ENCODE measurements around the gene RALGDS.

The RALGDS gene

DNA sequence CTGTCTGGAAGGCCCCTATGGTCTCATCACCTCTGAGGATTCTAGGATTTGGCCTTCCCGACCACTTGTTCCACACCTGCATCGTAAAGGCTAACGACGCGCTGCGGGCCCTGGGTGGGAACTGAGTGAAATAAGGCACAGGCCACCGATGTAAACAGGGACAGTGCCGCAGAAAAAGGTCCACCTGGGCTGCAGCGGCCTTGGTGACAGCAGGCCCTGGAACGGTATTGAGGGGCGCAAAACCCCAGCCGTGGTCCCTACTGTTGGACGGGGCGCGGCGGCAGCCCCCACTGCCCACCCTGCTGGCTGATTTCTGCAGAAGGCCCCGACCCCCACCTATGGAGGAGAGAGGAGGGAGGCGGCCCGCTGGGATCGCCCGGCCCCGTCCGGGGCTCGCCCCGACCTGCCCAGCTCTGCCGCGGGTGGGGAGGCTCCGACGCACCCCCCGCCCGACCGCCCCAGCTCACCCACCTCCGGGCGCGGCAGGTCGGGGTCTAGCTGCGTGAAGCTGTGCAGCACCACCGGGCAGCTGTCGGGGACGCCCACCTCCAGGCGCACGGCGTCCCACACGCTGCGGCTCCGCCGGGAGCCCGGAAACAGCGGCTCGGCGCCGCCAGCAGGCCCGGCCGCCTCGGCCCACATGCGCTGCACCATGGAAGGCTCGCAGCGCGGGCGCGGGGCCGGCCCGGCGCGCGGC lies 391 bp downstream of the RALGDS start:
- no peak for DNase-seq (ENCODE audit: low spot score)
- no peak for FAIRE-seq

DNA sequence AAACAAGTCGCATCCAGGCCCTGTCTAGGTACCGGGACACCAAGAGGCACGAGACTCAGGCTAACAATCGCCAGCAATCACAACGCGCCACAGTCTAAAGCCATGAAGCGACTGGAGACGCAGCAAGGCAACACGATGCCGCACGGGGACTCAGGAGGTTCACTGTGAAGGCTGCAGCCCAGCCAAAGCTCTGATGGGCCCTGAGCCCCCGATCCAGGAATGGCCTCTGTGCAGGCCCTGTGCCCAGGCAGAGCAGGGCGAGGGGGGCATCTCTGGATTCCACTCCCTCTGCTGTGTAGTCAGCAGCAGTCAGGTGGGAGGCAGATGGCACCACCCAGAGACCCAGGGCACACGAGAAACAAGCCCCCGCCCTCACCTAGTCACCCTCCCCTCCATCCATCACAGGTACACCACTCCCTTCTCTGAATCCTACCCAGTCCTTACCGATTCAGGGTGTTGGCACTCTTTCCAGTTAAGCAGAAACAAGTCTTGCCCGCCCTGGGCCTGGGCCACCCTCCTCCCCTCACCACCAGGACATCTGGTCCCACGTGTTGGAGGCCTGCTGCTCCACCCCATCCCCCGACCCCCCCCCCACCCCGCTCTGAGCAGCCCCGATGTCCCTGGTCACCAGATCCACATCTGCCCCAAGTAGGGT lies 1.1 kb downstream of the RALGDS start:
- peak; percentile 30 for DNase-seq (ENCODE audit: low spot score)

DNA sequence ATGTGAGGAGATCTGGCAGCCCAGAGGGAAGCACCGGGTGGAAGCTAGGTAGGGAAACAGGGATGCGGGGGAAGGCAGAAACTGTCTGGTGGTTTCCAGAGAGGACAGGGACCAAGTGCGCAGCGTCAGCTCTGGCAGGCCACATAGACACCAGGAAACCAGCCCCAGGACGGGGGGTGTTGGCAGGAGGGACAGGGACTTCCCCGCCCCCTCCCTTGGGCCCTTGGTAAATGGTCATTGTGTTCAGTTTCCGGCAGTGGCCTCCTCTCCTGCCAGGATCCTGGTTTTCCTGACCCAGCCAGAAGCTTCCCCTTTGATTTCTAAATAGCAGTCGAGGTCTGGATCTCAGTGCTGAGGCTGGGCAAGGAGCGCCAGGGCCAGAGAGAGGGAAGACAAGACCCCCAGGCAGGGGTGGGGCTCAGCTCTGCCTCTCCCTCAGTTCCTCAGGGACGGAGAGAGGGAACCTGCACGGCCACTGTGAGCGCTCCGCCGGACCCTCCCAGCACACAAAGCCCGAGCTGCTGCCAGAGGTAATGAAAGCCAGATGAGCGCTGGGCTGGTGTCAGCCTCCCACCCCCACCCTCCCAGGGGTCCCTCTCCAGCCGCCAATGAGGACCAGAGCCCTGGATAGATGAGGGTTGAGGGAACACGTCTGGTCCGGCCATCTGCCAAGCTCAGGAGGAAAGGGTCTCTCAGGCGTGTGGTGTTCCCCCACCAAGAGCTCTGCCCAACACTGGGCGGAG lies 1.8 kb downstream of the RALGDS start:
- DNase-seq (ENCODE audit: low spot score) (no peak), FAIRE-seq (no peak)

More for the DNA sequence above, 1.1 kb downstream of the RALGDS start:
- no peak for FAIRE-seq

DNA sequence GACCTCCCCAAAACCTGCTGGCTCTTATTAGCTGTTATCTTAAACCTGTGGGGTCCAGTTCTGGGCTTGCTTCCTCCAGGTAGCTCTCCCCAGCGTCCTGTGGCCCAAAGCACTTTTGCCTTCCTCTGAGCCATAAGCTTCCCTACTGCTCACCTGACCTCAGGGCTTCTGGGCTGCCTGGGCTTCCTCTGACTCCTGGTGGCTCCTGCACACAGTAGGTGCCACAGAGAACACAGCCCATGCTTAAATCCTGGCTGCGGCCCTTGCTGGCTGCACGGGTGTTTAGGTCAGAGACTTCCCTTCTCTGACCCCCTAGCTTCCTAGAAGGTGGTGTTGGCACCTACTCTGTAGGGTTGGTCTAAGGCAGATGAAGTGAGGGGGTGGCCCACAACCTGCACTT lies 2.5 kb downstream of the RALGDS start:
- FAIRE-seq (no peak), DNase-seq (ENCODE audit: low spot score) (no peak)

DNA sequence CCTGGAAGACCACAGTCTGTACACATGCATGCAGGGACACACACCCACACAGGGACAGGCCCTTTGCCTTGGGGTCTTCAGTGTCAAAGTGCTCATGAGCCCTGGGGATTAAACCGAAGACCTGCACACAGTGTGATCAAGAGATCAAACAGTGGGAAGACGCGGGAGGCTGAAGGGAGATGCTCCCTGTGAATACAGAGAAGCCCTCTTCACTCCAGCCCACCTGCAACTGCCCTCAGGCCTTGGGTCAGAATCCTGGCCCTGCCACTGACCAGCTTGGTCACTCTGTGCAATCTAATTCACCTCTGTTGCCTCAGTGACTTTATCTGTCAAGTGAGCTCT lies 2.9 kb downstream of the RALGDS start:
- no peak for DNase-seq (ENCODE audit: low spot score)
- no peak for FAIRE-seq

DNA sequence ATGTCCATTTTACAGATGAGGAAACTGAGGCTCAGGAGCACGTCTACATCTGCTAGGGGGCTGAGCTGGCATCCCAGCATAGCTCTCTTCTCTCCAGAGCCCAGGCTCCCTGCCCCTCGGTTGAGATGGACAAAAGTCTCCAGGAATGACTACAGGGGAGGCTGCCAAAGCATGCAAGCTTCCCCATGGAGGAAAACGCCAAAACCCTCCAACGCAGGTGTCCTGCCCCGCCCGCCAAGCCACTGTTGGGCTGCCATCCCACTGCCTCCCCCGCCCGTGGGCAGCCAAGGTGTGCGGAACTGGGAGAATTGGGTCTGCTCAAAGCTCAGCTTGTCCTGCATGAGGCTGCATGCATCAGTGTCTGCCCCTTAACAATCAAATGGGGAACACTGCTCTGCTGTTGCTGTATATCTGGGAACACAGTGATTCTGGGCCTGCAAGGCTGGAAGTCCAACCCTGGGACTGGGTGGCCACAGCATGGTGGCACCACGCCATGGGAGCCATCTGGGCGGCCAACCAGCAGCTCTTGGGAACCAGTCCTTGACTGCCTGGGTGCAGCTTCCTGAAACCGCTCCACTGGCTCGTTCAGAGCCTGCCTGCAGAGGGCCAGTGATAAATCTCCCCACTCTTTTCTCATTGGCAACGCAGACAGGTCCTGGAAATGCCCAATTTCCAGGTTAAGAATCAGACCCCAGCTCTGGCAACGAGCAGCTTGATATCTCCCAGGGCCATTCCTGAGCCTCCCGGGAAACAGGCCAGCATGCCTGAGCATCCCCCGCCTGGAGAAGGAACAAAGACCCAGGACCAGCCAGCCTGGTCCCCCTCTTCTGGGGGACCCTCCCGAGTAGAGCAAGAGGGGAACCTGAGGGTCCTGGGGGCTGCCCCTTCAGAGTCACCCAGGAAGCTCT lies 3.5 kb downstream of the RALGDS start:
- DNase-seq (ENCODE audit: low spot score) (no peak), FAIRE-seq (no peak)

DNA sequence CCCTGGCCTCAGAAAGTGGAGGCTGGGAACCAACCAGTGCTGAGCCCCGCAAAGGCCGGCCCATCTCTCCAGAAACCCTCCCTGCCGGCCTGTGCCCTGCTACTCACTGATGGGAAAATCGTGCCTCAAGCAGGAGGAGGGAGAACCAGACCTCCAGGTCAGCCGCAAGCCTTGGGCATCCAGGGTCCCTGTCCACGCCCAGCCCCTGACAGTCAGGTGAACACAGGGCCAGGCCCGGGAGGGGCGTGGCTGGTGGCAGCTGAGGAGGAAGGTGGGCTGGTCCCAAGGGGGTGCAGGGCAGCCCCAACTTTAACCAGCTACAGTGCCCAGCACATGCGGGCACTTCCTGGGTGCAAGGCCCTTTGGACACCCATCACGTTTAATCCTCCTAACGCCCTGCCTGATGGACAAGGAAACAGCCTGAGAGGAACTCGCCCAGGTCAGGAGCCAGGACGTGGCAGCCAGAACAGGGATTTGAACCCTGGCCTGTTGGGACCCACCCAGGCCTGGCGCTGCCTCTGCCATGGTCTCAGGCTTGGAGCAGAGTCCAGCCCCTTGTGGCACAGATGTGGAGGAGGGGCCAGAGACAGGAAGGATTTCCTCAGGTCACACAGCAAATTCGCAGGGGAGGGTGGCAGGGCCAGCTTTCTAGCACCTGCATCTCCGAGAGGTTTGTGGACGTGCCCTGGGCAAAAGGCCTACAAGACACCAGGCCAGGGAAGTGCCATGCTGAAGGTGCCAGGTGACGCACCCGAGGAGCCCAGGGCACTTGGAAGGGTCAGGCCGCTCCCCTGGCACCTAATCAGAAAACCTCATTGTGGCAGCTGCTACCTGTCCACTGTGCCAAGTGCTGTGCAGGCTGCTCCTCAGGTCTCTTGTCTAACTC lies 4.5 kb downstream of the RALGDS start:
- DNase-seq (ENCODE audit: low spot score) = no peak
- no peak for FAIRE-seq

DNA sequence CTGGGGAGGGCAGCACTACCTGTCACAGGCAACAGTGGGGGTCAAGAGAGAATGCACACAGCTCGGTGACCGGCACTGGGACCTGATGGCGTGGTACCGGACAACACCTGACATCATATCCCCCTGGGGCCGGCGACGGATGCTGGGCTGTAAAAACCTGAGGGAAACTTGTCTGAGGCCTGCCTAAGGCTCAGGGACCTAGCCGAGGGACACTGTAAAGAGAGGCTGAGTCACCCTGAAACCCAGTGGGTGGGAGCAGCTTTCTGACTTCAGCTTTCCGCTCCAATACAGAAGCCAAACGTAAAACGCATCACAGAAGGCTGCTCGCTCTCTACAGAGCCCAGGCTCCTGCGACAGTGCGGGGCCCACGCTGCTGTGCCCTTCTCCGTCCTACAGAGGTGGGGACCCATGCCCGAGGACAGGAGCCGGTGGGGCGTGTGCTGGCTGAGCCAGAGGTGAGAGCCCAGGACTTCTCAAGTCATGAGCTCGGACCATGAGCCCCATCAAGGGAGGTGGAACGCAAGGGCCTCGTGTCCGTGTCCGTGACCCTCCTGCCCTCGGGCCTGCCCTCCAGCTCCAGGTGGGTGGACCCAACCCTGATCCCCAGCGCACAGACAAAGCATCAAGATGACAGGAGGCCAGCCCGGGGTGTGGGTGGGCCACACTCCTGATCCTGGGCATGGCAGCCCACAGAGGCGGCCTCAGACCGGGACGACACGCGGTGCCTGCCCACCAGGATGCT lies 5.3 kb downstream of the RALGDS start:
- DNase-seq (ENCODE audit: low spot score) = no peak
- FAIRE-seq = no peak

DNA sequence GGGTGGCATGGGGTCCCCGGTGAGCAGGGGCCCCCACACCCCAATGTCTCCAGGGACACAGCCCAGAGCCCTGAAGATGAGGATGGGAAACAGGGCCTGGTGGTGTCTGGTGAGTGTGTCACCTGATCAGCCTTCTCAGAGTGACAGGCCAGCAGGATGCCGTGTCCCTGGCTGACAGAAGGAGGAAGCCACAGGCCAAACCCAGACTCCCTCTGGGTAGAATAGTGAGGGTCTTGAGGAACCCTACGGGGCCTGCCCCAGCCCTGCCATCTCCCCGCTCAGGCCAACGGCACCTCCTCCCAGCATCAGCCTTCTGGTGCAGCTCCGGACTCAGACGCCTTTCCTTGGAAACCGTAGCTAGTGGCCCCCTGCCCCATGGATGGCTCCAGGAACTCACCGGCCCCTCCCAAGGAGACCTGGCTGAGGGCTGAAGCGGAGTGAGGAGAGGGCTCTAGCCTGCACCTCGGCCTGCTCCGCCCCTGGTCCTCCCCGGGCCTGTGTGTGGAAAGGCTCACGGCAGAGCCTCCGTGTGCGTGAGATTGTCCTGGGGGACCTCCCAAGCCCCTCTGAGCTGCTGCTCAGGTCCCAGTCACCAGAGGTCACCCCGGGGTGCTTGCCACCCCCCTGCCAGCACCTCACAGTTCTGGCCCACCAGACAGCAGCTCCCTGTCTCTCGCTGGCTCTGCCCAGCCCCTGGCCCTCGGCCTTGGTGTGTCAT lies 6.0 kb downstream of the RALGDS start:
- FAIRE-seq = no peak
- no peak for DNase-seq (ENCODE audit: low spot score)

DNA sequence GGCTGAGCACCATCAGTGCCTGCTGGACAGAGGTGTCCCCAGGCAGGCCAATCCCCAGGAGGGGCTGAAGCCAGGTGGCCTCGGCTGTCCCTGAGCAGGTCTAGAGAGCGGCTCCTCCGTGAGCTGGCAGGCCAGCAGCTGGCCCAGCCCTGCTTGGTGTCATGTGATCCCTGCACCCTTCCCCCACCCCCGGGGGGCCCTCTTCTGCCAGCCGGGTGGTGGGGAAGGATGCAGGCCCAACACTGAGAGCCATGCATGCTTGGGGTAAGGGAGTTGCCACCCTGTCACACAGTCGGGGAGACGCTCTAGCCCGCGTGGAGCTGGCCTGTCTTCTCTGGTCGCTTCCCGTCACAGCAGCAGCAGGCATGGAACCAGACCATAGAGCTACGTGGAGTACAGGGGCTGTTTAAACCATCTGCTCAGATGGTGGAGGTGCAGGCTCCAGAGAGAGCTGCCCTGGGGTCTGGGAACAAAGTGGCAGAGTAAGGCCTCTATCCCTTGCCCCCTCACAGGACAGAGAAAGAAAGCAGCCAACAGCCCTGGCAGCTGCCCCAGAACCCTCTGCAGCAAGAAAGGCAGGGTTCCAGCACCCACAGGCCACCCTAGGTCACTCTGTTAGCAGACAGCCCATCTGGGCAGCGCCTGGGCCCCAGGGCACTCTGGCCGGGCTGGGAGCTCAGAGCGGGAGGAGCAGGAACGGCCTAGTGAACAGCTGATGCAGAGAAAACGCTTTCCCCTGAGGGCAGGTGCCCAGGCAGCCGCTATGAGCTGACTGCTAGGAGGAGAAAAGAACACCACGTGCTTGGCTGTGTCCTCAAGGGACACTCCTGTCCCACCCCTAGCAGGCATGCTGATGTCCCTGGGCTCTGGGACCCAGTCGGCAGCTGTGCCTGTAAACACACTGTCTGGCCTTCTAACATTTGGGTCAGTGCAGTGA lies 6.8 kb downstream of the RALGDS start:
- DNase-seq (ENCODE audit: low spot score) (no peak), FAIRE-seq (no peak)

DNA sequence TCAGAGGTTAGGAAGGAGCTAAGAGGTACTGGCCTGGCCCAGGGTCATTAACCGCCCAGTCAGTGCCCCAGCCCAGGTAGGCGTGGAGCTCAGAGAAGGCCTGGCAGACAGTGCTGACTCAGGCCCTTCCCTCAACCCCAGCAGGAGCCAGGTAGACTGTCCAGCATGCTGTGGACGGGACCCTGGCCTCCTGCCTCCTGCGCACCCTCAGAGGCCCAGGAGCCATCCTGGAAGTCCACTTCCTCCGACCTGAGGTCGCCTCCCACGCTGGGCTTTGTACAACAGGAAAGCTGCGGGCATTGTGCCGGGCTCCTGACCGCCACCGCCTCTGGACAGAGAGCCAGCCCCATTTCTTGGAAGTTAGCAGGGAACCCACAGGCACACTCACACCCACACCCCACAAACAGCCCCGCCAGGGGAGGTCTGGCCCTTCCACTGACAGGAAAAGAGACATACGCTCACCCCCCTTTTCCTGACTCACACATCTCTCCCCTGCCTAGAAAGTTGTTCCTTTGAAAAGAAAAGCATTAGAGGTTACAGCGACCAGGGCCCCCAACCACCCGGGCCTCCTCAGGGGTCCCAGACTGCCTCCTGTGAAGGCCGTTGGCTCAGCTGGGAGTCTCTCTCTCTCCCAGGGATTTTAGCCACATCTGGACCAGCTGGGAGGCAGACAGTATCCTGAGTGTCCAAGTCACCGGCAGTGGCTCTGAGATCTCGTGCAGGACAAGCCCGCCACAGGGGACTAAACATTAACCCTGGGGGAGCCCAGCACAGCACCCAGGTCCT lies 7.7 kb downstream of the RALGDS start:
- DNase-seq (ENCODE audit: low spot score) = no peak
- FAIRE-seq = no peak

DNA sequence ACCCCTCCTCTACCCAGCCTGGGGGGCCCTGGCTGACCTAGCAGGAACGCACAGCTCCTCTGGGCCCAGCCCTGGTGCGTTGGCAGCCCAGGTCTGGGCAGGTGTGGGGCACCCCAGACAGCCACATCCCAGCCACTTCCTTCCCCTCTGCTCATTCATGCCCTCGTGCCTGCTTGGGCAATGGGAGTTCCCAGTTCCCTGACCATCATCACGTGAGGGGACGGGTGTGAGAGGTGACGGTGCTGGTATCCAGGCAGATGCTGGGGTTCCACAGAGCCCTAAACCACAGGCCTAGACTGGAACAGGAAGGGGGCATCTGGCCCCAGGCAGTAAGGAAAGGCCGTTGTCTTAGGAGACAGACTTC lies 8.4 kb downstream of the RALGDS start:
- DNase-seq (ENCODE audit: low spot score) (no peak), FAIRE-seq (no peak)

DNA sequence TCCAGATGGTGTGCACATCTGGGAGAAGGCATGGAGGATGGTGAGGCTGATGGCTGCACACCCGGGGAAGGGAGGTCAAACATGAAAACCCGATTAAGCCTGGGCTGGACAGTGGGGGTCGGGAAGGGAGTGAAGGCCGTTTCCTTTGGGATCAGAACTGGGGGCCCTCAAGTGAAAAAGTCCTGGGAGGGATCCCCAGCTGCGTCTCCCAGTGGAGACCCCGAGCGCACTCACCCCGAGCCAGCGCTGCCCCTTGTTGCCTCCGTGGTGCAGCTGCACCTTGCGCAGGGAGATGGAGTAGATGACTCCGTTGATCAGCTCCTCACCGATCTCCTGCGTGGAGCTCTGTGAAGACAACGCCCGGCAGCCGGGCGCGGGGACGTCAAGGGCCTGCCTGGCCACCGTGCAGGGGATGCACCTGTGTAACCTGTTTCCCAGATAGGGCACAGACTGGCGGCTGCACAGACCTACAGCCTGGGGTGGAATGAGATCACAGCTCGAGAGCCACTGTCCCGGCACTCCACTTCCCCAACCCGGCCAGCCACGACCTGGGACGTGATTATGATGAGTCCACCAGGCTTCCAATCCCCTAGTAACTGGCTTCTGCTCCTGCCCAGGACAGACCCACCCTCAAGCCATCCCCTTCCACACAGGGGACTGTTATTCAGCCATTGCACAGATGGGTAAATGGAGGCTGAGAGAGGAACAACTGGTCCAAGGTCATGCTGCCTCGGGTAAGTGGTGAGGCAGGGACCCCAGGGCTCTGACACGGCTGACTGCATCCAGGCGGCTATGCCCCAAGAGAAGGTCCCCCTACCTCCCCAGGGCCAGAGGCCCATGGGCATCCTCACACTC lies 9.0 kb downstream of the RALGDS start:
- FAIRE-seq = no peak

DNA sequence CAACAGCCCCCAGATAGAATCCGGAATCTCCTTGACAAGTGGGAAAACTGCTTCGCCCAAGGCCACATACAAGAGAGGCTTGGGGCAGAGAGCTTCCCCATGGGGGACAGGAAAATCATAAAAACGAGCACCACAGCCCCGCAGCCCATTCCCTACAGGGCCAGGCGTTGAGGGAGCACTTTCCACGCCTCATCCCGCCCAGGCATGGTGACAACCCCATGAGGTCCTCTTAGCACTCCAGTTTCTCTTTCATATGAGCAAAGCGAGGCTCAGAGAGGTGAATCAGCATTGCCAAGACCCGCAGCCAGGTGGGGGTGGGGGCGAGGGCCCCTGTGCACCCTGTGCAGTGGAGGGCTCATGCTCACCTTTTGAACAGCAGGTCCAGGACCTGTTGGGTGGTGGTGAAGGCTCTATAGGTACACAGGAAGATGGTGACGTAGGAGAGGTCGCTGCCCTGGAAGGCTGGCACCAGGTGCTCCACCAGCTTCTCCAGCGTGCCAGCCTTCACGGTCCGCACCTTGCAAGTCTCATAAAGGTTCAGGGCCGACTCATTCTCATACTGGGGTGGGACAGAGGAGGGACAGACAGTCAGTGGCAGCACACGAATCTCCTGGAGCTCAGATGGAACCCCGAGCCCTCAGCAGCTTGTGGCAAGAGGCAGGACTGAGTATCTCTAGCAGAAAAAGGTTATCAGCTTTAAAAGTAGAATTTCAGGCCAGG lies 10.9 kb downstream of the RALGDS start:
- no peak for DNase-seq (ENCODE audit: low spot score)
- no peak for FAIRE-seq

More for the DNA sequence above, 9.0 kb downstream of the RALGDS start:
- no peak for DNase-seq (ENCODE audit: low spot score)

DNA sequence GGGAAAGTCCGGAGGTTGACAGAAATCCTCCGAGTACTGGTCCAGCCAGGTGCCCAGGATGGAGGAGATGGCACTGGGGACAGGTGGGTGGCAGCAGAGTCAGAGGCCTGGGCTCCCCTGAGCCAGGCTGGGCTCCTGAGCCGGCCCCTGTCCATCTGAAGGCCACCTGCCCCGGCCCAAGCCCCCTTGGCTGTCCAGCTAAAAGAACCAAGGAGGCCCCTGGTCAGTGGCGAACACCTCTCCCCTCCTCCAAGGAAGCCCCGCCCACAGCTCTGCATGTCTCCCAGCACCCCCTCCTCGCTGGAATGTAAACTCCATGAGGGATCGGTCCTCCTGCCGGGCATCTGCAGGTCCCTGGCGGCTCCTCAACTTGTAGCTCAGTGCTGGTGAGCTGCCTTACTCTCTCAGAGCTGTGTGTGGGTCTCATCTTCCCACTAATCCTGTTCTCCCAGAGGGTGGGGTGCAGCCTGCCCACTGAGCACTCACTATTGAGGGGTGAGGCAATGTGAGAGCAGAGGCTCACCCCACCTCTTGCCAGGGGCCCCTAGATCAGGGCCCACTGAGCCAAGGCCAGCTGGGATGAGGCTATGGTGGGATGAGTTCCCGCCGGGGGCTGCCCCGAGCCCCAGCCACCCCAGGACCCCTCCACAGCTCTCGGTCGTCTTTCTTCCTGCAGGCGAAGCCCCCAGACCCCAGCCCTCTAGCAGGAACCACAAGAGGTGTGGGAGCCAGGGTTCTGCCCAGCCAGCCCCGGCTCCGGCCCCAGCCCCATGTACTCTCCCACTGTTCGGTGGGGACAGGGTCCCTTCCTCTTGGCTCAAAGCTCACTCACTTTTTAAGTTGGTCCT lies 12.0 kb downstream of the RALGDS start:
- FAIRE-seq (no peak), DNase-seq (ENCODE audit: low spot score) (no peak)

Data from urothelium cell line (cell line).